Amniotic epithelial cell (primary cell): ENCODE data around the gene UCKL1.

ENCODE experiments used
- DNase-seq: peaks from one replicate; pipeline ENCODE4 v3.0.0-alpha.2; 2010; ENCODE audit warnings: low read depth

The UCKL1 gene

DNA sequence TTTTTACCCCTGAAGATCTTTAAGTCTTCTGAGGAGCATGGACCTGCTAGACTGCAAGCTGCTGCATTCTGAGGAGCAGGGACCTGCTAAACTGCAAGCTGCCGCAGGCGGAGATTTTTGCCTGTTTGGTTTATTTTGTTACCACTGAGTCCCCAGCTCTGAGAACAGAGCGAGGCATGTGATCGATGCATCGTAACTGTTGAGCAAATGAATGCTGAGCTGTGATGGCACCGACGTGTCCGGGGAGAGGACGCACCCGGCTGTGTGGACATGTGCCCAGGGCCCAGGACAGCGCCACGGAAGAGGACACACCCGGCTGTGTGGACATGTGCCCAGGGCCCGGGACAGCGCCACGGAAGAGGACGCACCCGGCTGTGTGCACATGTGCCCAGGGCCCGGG is 37.1 kb downstream of the UCKL1 start:
- no peak for DNase-seq

DNA sequence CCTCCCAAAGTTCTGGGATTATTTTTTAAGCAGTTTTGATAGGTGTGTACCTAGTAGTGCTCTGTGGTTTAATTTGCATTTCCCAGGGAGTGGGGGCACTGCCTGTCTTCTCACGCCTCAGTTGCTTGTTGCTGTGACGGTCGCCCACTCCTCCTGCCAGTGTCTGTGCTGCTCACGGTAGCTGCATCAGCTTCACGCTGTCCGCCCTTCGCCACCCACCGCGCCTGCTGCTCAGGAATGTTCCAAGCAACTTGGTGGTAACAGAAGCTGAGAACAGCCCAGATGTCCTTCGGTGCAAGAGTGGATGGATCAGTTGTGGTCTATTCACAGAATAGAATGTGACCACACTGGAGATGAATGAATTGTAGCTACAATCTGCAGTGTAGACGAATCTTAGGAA is 38.4 kb downstream of the UCKL1 start:
- DNase-seq = no peak

DNA sequence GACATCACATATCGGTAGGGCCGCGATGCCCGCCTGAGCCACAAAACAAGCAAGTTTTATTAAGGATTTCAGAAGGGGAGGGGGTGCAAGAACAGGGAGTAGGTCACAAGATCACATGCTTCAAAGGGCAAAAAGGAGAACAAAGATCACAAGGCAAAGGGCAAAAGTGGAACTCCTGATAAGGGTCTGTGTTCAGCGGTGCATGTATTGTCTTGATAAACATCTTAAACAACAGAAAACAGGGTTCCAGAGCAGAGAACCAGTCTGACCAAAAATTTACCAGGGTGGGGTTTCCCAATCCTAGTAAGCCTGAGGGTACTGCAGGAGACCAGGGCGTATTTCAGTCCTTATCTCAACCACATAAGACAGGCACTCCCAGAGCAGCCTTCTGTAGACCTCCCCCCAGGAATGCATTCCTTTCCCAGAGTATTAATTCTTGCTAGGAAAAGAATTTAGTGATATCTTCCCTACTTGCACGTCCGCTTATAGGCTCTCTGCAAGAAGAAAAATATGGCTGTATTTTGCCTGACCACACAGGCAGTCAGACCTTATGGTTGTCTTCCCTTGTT is 39.8 kb downstream of the UCKL1 start:
- DNase-seq = peak; percentile 79

DNA sequence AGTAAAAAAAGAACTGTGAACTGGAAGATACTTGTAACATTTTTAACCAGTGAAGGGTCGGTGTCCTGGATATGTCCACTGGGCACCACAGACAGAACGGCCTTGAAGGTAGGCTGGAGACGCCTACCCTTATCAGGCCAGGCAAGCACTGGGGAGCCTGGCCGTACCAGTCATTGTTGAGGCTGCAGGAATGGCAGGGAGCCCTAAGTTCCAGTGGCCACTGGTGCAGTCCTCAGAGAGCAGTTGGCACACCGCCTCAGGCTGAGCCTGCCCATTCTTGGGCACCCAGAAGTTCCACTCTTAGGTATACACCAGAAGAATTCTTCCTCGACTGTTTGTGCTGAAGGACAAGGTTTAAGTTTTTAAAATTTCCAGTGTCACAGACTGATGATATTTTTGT is 40.7 kb downstream of the UCKL1 start:
- no peak for DNase-seq

DNA sequence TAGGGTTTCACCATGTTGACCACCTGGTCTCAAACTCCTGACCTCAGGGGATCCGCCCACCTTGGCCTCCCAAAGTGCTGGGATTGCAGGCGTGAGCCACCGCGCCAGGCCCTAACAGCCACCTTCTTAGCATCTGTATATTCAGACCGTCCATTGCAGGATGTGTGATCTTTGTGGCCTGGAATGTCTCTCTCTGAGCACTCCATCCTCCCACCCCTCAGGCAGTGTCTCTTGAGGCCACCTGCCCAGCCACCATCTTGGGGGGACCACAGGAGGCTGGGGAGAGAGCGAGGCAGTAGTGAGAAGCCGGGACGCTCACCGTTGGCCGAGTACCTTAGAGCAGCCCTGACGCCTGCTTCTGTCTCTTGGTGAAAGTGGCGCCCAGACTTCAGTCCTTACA is 42.4 kb downstream of the UCKL1 start:
- no peak for DNase-seq

DNA sequence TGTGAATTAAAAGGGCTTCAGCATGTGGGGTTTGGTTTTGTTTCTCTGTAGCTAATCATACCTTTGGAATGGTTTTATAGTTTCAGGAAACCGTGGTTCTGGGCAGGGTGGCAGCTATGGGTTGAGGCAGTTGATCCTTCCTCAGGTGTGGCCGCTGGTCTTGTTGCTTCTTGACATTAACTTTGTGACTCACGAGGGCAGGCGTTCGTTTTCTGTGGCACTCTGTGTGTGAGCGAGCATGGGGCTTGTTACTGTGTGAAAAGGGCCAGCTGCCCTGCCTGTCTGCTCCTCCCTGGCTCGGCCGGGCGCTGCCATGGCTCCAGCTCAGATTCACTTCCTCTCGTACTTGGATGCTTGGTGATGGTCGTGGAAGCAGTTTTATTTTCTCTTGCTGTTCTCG is 45.0 kb downstream of the UCKL1 start:
- no peak for DNase-seq

DNA sequence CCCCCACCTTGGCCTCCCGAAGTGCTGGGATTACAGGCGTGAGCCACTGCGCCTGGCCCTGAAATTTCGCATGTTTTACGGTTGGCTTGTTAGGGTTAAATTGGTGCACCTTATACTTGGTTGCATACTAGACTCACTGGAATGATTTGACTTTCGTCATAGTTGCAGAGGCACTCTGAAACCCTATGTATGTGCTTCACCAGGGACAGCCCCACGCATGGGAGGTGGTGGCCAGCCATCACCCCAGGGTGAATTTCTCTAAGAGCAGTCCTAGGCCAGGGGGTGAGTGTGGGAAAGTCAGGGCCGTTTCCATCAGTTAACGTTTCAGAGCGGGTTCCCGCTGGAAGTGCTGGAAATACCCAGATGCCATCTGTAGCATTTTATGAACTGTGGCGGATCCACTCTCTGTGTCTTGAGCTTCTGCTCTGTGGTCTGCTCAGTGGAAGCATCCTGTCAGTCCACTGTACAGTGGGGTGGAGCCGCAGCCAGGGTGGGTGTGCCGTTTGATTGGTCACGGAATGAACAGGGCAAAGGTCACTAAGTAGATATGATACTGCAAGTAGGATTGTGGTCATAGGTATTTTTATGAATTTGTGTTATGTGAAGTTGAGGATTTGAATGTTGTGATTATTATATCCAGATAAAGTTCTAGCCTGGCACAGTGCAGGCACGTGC is 48.1 kb downstream of the UCKL1 start:
- DNase-seq = peak; percentile 58

DNA sequence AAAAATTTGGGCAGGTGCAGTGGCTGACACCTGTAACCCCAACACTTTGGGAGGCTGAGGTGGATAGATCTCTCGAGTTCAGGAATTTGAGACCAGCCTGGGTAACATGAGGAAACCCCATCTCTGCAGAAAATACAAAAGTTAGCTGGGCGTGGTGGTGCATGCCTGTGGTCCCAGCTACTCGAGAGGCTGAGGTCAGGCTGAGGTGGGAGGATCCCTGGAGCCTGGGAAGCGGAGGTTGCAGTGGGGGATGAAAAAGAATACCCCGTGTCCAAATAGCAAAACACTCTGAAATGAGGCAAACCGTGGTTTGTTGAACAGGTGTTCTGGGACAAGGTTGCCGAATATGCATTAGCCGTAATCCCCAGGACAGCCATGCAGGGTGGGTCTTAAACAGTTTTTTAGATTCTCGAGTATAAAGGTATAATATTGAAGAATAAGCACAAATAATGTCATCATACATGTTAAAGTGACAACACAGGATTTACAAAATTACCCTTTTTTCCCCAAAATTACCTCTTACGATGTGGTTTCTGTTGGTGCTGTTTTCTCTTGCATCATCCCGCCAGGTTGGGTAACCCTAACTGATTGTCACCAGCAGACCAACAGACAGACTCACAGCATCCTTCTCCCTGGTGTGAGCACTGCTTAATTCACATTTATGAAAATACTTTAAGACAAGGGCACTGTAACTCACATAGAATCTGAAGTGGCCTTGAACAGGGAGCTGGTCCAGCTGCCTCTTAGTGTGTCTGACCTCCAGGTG is 52.2 kb downstream of the UCKL1 start:
- DNase-seq = no peak

DNA sequence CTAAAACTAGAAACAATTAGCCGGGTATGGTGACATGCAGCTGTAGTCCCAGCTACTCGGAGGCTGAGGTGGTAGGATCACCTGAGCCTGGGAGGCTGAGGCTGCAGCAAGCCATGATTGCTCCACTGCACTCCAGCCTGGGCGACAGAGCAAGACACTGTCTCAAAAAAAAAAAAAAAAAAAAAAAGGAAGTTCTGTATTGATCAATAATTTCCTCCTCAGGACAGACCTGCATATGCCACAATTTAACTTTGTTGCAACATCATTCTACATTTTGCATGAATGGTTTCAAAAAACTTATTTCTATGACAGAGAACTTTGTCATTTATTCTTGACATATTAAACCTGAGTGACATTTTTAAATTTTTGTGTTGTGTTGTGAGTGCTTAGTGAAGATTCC is 55.8 kb downstream of the UCKL1 start:
- no peak for DNase-seq

DNA sequence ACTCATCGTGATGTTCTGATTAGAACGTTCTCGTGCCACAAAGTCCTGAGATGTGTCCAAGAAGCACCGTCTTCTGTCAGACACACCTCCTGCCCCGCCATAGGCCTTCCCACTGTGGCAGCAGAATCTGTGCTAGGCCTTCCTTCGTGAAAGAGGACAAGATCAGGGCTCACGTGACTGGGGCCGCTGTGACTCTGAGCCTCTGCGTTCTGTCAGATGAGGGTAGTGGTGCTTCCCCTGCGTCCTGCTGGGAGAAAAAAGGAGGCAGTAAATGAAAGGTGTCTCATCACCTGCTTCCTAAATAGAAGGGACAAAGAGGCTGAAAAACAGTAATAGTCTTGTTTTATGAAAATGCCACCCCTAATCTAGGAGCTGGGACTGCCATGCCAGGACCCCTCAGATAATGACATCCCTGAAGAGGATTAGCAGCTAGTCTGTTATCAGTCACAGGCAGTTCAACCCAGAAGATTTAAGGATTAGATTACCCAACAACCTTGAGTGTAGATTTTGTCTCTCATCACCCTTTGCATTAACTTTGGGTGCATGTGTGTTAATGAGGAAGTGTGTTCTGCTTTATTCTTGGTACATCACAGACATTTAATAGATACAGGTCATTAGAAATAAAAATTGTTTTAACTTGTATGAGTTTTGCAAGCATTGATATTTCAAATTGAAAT is 57.2 kb downstream of the UCKL1 start:
- no peak for DNase-seq

DNA sequence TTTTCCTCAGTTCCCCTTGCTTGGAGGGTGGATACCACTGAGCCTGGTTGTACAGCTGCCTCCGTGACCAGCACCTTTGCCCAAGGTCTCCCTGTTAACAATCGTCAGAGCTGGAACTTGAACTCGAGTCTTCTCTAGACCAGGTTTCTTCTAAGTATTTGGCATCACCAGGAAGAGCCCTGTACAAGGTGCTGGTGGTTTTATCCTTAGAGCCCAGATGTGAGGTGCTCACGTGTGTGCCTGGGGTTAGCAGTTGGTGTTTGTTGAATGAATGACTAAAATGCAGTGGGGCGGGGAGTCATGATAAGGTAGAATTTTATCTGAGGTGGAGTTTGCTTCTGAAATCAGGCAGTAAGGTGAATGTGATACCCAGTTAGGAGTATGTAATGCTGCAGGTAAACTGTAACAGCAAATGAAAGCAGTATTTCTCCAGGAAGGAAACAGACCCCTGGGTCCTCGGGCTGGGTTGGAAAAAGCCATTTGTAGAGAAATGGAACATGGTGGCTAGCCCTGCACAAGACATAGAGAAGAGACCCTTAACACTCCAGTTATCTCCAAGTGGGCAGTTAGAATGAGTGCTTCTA is 58.1 kb downstream of the UCKL1 start:
- no peak for DNase-seq

DNA sequence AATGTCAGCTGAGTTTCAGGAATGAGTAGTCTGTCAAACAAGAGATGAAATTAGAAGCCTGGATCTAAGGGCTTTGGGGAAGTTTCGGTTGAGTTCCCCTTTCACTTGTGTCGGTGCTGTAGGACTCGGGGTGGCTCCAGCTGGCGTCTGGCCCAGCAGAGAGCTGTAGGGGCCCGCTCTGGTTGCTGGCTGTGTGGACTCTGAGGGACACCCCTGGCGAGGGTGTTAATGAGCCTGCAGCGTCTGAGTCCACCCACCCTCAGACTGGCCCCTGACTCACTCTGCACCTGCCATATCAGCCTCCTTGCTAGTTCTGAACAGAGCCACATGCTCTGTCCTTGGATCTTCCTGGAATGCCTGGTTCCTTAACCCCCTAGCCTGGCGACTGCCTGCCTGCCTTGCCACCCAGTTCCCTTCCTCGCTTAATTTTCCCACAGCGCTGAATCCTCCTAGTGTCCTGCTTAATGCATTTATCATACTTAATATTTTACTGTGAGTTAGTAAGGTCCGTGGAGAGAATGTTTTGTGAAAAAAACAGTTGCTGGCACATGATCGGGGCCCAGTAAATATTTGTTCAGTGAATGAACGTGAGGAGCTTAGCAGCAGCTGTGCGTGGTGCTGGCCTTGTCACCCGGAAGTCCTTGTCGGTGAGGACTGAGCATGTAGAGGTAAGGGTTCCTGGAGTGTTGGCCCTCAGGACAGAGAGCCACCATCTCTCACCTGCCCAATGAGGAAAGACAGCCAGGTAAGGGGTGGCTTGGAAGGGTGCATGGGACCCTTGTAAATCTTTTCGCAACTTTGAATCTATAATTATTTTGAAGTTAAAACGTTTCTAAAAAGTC is 59.7 kb downstream of the UCKL1 start:
- no peak for DNase-seq

DNA sequence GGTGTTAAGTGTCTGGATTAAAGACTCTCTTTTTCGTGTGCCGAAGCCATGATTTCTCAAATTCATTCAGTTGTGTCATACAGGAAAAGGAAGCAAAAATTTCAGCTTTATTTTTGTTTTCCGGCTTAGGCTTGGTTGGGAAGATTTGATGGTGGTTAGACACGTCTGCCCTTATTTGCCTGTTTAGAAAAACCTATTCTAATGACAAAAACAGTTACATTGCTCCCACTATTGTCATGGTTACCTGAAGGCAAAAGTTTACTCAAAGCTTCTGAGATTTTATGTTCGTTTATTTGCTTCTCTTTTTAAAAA is 60.3 kb downstream of the UCKL1 start:
- no peak for DNase-seq

DNA sequence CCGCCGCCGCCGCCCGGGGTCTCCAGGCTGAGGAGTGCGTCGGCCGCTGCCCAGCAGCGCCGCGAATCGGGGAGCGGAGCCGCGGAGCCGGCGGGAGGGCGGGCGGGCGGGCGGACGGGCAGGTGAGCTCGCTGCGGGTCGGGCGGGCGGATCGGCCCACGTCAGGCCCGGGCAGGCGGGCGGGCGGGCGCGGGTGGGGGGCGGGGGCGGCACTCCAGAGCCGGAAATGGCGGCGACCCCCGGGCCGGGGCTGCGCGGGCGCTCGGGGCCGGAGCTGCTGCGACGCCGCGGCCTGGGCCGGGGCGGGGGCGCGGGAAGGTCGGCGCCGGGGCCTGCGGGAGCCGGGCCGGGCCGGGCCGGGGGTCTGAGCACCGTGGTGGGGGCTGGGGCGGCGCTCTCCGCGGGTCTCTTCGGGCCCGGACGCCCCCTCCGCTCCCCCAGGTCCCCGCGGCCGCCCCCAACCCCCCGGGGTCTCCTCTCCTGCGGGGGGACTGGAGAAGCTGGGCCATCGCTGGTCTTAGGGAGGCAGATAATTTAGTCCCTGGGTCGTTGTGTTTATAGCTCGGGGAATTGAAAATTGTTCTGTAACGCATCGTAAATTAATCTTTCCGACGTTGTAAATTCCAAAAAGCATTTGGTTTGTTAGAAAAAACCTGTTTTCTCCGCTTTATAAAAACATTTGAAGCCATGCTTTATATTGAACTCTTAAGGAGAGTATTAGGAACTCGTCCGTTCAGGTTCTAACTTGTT is 60.8 kb downstream of the UCKL1 start:
- DNase-seq = no peak

DNA sequence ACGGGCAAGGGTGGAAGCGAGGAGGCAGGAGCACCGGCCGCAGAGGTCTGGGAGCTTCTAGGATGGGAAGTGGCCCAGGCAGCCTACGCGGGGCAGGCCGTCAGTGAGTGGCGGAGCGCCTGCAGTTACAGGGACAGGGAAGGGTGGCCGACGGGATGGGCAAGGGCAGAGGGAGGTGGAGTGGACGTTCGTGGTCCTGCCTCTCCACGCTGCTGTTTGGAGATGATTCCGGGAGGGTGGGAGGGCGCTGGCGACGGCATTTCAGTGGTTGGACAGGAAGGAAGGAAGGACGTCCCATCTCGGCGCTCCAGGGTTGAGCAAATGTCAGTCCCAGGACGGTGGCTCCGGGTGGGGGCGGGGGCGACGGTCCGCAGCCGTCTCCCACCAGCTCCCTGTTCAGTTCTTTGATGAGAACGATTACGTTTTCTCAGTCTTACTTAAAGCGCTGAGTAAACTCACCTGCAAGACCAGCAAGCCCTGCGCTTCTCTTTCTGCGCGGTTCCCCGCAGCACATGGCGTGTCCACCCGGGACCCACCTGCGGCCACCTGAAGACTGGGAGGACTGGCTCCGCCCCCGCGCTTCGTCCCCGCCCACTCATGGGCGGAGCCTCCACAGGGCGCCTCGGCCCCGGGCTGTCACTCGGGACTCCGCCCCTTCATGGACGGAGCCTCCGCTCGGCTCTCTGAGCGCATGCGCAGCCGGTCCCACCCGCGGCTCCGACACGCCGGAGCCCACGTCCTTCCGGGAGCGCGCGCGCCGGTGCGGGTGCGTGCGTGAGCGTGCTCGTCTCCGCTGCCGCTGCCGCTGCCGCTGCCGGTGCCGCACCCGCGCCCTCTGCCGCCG is 61.6 kb downstream of the UCKL1 start, which contains the start of gene DNAJC5:
Gene DNAJC5 (plus strand): TSS at position 769 of the 844 bp plus-strand sequence. CDS start 33,220 bp downstream, outside the sequence.
- peak; percentile 81 for DNase-seq

DNA sequence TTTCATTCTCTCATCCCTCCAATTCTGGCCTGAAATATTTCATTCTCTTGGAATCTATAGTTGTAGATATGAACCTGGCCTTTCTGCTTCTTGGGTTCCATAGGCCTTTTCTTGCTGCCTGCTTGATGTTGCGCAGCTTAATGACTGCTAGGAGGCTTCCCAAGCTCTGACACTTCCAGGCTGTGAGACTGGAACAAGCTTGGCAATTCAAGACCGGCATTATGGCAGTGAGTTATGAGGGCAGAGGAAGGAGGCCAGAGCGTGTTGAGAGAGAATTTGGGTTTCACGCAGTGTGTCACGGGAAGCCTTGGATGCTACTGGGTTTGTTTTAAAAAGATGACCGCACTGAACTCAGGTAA is 62.2 kb downstream of the UCKL1 start:
- DNase-seq = no peak

DNA sequence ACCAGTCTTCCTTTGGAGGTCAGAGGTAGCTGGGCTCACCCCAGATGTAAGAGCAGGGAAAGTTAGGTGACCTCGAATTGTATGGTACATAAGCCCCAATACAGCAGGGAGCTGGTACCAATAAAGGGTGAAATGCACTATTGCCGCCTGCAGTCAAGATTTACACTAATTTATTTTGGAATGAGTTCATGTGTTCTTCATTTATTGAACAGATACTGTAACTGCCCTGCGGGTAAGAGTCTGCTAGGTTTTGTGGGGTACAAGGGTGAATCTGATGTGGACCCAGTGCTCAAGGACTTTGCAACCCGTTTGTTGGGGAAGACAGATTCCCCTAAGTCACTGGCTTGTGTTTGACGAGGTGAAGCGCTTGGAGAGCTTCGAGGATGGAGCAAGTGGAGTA is 63.8 kb downstream of the UCKL1 start:
- DNase-seq = no peak

DNA sequence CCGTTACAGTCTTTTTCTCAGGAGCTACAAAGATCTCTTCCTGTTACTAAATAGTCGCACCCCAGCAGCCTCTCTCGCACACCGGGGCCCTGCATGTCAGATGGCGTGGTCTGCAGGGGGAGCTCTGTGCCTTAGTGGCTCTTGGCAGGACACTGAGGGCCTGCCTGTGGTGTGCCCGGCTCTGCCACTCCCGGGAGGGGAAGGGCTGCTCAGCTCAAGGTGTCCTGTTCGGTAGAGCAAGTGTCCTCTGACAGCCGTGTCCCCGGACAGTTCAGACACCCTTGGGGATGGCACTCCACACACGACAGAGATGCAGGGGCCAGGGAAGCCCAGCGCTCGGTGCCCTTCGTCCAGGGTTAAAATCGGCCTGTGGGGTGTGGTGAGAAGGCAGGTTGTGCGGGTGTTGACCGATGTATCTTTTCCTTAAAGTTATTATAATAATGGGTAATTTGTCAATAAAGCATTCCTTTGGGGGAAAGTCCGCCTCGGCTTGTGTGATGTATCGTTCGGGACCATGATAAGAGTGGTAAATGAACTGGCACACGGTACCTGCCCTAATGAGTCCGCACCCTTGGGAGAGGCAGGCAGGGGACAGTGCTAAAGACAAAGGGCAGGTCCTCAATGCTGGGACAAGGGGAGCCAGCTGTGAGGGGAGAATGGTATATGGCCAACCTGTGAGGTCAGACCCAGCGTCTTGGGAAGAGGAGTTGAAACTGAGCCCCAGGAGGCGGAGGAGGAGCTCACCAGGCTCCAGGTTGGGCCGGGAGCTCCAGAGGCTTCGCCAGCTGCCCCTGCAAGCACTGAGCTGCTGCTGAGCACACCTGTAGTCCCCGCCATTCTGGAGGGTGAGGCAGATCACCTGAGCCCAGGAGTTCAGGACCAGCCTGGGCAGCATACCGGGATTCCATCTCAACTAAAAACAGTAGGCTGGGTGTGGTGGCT is 64.9 kb downstream of the UCKL1 start:
- no peak for DNase-seq

DNA sequence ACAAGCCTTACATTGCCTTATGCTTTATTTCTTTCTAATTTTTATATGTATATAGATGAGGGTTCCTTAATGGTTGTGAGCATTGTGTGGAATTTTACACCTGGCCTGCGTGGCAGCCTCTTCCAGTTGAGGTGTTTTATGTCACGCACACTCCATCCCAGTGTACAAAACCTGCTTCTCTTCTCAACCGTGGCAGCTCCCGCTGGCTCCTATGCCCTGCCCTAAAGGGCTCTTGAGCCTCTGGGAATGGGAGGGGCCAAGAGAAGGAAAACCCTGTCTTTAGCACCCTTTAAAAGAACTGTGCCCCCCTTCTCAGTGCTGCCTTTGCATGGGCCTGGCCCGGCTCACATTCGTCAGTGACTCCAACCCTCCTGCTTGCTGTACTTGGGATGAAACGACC is 65.6 kb downstream of the UCKL1 start:
- no peak for DNase-seq
